ENCODE results near the gene ADAM12.

- TF ChIP-seq EP300 (IDR thresholded peaks at IDR 0.05): no peak
- no peak for TF ChIP-seq CTCF (IDR thresholded peaks at IDR 0.05)
These were observed 403.9 kb downstream of the ADAM12 start for GRCh38 chr10:125984346-125984745.
